Measurements from ENCODE around the gene TUG1. TPM values are rescaled to one million over a fixed set of nuclear protein-coding genes. Genes with fewer than 3 reads are reported as not detected.
A peak's percentile ranks its signal among the peaks of the same experiment; 100 is the strongest.

The TUG1 gene
- total and polyA plus RNA-seq, 9 of the 15 experiments (the other 6 are each of a cell fraction or from before 2014, with no cell fraction given), result 24.7 to 132 (median 58.9) TPM

- no peaks in the 10 kb centered on the region; a peak in 1 of 5 replicates for H3K27me3 ChIP-seq (ENCODE audit: control insufficient read depth in 2 of 2, insufficient read depth in 2 of 2, low read length in 2 of 2)
- CTCF ChIA-PET (ENCODE audit: low intra/inter-chr PET ratio), result no interaction called here
- H4K20me1 ChIP-seq (replicated peaks; ENCODE audit: control insufficient read depth, insufficient read depth, low read length), result no peaks in the 10 kb centered on the region
- peak in 2 of 4 experiments; percentile 15 to 25 for DNase-seq (ENCODE audit: extremely low read depth in 1 of 4, low spot score in 3 of 4)
- peak; percentile 11 for FAIRE-seq
- H3K9me1 ChIP-seq (ENCODE audit: control insufficient read depth, insufficient read depth, low read length), result no peaks in the 10 kb centered on the region
- 0% methylated on average over 1 of the region's 1 CpG for WGBS (ENCODE audit: insufficient coverage, low coverage, missing lambda C conversion rate)
- POLR2A ChIA-PET, result interaction anchor here (1.3 kb wide), 1 partner anchor 15 kb away, joined by 3 read pairs; no protein-coding TSS in a partner anchor
- intact Hi-C loops (cut with micrococcal nuclease), result no loop called here
- H3K27ac ChIP-seq (ENCODE audit: extremely low read depth, low read depth, low read length), result no peak overlapping the region
- H3K4me2 ChIP-seq (ENCODE audit: insufficient read depth, low read length), result no peak overlapping the region
- no peaks in the 10 kb centered on the region for H3K9me3 ChIP-seq (replicated peaks; ENCODE audit: control insufficient read depth, insufficient read depth, low read depth, low read length)
- H3K4me3 ChIP-seq, result no peak overlapping the region
- no peaks in the 10 kb centered on the region for H3K36me3 ChIP-seq (ENCODE audit: control insufficient read depth, insufficient read depth, low read length)
- BruUV-seq (replicated peaks), result no TSS peak
- ATAC-seq, result peak; percentile 61; the same call in 2 of the 3 replicates
- no peak overlapping the region for H2AFZ ChIP-seq (ENCODE audit: low read depth, low read length)
- in situ Hi-C loops (cut with MboI), result no loop called here
- H3K4me1 ChIP-seq (replicated peaks in 1 of 2; ENCODE audit: control insufficient read depth in 2 of 2, insufficient read depth in 2 of 2, low read length in 2 of 2), result peaks cover 0 to 10% of the 10 kb centered on the region in 2 experiments; a peak in 3 of 5 replicates
- no peaks in the 10 kb centered on the region for H3K79me2 ChIP-seq (ENCODE audit: control insufficient read depth, insufficient read depth, low read length)
- no peak overlapping the region for H3K9ac ChIP-seq (ENCODE audit: insufficient read depth in 1 of 2, low read depth in 2 of 2, low read length in 2 of 2)
- no peak for TF ChIP-seq KLF6 (CRISPR knock-in tag; IDR thresholded peaks at IDR 0.05; ENCODE audit: borderline replicate concordance)
- peak in 1 of 2 experiments; percentile 37; a peak in 1 of 4 replicates for TF ChIP-seq RCOR1 (IDR thresholded peaks at IDR 0.05; ENCODE audit: borderline replicate concordance in 1 of 2, low read depth in 2 of 2, low read length in 2 of 2)
- TF ChIP-seq MAFK (IDR thresholded peaks at IDR 0.05; ENCODE audit: low read length), result peak; percentile 6; the same call in 1 of the 2 replicates
- TF ChIP-seq MEF2A (IDR thresholded peaks at IDR 0.05; ENCODE audit: control insufficient read depth, low read depth, low read length), result no peak
- peak; percentile 72 for TF ChIP-seq NFE2 (IDR thresholded peaks at IDR 0.05; ENCODE audit: low read depth)
- TF ChIP-seq, protein P1, sequence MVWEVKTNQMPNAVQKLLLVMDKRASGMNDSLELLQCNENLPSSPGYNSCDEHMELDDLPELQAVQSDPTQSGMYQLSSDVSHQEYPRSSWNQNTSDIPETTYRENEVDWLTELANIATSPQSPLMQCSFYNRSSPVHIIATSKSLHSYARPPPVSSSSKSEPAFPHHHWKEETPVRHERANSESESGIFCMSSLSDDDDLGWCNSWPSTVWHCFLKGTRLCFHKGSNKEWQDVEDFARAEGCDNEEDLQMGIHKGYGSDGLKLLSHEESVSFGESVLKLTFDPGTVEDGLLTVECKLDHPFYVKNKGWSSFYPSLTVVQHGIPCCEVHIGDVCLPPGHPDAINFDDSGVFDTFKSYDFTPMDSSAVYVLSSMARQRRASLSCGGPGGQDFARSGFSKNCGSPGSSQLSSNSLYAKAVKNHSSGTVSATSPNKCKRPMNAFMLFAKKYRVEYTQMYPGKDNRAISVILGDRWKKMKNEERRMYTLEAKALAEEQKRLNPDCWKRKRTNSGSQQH (CRISPR knock-in tag; IDR thresholded peaks at IDR 0.05), result no peak
- peak; percentile 59 for TF ChIP-seq CBFA2T3 (IDR thresholded peaks at IDR 0.05)
- TF ChIP-seq, protein P2, sequence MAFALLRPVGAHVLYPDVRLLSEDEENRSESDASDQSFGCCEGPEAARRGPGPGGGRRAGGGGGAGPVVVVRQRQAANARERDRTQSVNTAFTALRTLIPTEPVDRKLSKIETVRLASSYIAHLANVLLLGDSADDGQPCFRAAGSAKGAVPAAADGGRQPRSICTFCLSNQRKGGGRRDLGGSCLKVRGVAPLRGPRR (CRISPR knock-in tag; IDR thresholded peaks at IDR 0.05), result no peak
- TF ChIP-seq ATF3 (IDR thresholded peaks at IDR 0.05), result no peak
- TF ChIP-seq ATF3 (CRISPR knock-in tag; conservative IDR thresholded peaks at IDR 0.05), result no peak
- no peak for TF ChIP-seq CHD1 (IDR thresholded peaks at IDR 0.05; ENCODE audit: low read length)
- TF ChIP-seq ZNF165 (CRISPR knock-in tag; IDR thresholded peaks at IDR 0.05; ENCODE audit: borderline replicate concordance), result no peak
These were observed 21.6 kb downstream of the TUG1 start for GRCh38 chr22:30990690-30991089.
